SK-N-SH (cell line): ENCODE data around the gene SLC8A1. TPM values are rescaled to one million over a fixed set of nuclear protein-coding genes. Genes with fewer than 3 reads are reported as not detected.

ENCODE experiments used
- CTCF ChIA-PET: fragments of 300-600, 350-600 bp; formaldehyde crosslinking; extraction: SDS; loops from one replicate; lab custom pipeline; 2021; lab: Yijun Ruan, JAX
- POLR2A ChIA-PET: fragments of 350-600 bp; sonication (Branson Sonifier 250); formaldehyde crosslinking; extraction: SDS; loops from one replicate; lab custom pipeline; 2020; ENCODE audit warnings: antibody characterized with exemption, inconsistent platforms; lab: Yijun Ruan, JAX
- DNase-seq: peaks from one replicate; pipeline ENCODE4 v3.0.0; 2012
- H2AFZ ChIP-seq: fragments of 200-600 bp; sonication (generic); 2 replicates; pipeline ENCODE4 v1.8.1; 2016; ENCODE audit warnings: antibody characterized with exemption, mild to moderate bottlenecking, low read depth
- H3F3A ChIP-seq: fragments of 200-600 bp; sonication (generic); replicated peaks from 2 replicates; pipeline ENCODE3; 2016; ENCODE audit warnings: antibody characterized with exemption, mild to moderate bottlenecking; ENCODE audit not compliant: insufficient read depth
- H3K27ac ChIP-seq, 2 experiments: fragments of 200-500 bp in 1 of 2; fragments of 200-600 bp in 1 of 2; sonication (Bioruptor generic) in 1 of 2; sonication (generic), shearing (Covaris generic) in 1 of 2; 2 replicates each; pipeline versions ENCODE4 v1.5.1 to v1.6.1; 2014 to 2016; ENCODE audit warnings: low read depth in 2 of 2, inconsistent platforms in 1 of 2, low read length in 1 of 2, mild to moderate bottlenecking in 1 of 2, mixed read lengths in 1 of 2
- H3K27me3 ChIP-seq: fragments of 200-600 bp; sonication (generic), shearing (Covaris generic); 2 replicates; pipeline ENCODE4 v1.6.1; 2016; ENCODE audit warnings: mixed run types; ENCODE audit not compliant: insufficient read depth
- H3K36me3 ChIP-seq, 2 experiments: fragments of 200-500 bp in 1 of 2; fragments of 200-600 bp in 1 of 2; sonication (Bioruptor generic) in 1 of 2; sonication (generic) in 1 of 2; replicated peaks in 1 of 2; 2 replicates each; pipeline versions ENCODE3 to v1.5.1; 2014 to 2016; ENCODE audit warnings: low read length in 1 of 2, mild to moderate bottlenecking in 1 of 2; ENCODE audit not compliant: insufficient read depth in 2 of 2, control insufficient read depth in 1 of 2
- H3K4me1 ChIP-seq, 2 experiments: fragments of 200-500 bp in 1 of 2; fragments of 200-600 bp in 1 of 2; sonication (Bioruptor generic) in 1 of 2; sonication (generic), shearing (Covaris generic) in 1 of 2; 2 replicates each; pipeline versions ENCODE4 v1.5.1 to v1.6.1; 2014 to 2016; ENCODE audit warnings: low read depth in 1 of 2, low read length in 1 of 2, mixed run types in 1 of 2; ENCODE audit not compliant: insufficient read depth in 2 of 2, control insufficient read depth in 1 of 2
- H3K4me2 ChIP-seq: fragments of 200-600 bp; sonication (generic), shearing (Covaris generic); 2 replicates; pipeline ENCODE4 v1.6.1; 2017; ENCODE audit warnings: mixed run types
- H3K4me3 ChIP-seq, 2 experiments: fragments of 200-500 bp in 1 of 2; fragments of 200-600 bp in 1 of 2; sonication (Bioruptor generic) in 1 of 2; sonication (generic), shearing (Covaris generic) in 1 of 2; 2 replicates each; pipeline versions ENCODE4 v1.5.1 to v1.8.1; 2014 to 2016; ENCODE audit warnings: low read depth in 2 of 2, inconsistent platforms in 1 of 2, low read length in 1 of 2, mild to moderate bottlenecking in 1 of 2, mixed read lengths in 1 of 2, moderate library complexity in 1 of 2
- H3K79me2 ChIP-seq: fragments of 200-600 bp; sonication (generic); 2 replicates; pipeline ENCODE4 v1.8.1; 2017; ENCODE audit warnings: mild to moderate bottlenecking; ENCODE audit not compliant: insufficient read depth
- H3K9ac ChIP-seq: fragments of 200-600 bp; sonication (generic); 2 replicates; pipeline ENCODE4 v1.6.1; 2017; ENCODE audit warnings: mixed run types
- H3K9me2 ChIP-seq: fragments of 200-600 bp; sonication (generic); 2 replicates; pipeline ENCODE4 v1.6.1; 2017; ENCODE audit warnings: mixed run types
- H3K9me3 ChIP-seq: fragments of 200-600 bp; sonication (generic); 2 replicates; pipeline ENCODE4 v1.6.1; 2017; ENCODE audit warnings: mixed run types, mild to moderate bottlenecking, moderate library complexity
- H4K20me1 ChIP-seq: fragments of 200-600 bp; sonication (generic); 2 replicates; pipeline ENCODE4 v1.6.1; 2017; ENCODE audit warnings: mild to moderate bottlenecking, mixed run types; ENCODE audit not compliant: insufficient read depth
- CHD2 ChIP-seq: fragments of 150-350 bp; IDR thresholded peaks from 2 replicates; pipeline ENCODE4 v1.6.1; 2018; ENCODE audit warnings: low read length; ENCODE audit not compliant: partially characterized antibody
- CTCF ChIP-seq: fragments of 200-600 bp; sonication (generic); IDR thresholded peaks from 2 replicates; pipeline ENCODE4 v1.6.1; 2017; ENCODE audit warnings: antibody characterized with exemption, mild to moderate bottlenecking, moderate library complexity
- EZH2phosphoT487 ChIP-seq: fragments of 200-600 bp; sonication (generic); IDR thresholded peaks from 2 replicates; pipeline ENCODE4 v1.6.1; 2017; ENCODE audit warnings: low read depth, mixed run types, mild to moderate bottlenecking, antibody characterized with exemption, moderate library complexity, borderline replicate concordance
- FOXJ3 ChIP-seq: sonication (generic); formaldehyde crosslinking; IDR thresholded peaks from 2 replicates; pipeline ENCODE4 v1.5.1; 2020; ENCODE audit warnings: mild to moderate bottlenecking, missing genetic modification reagents
- FOXM1 ChIP-seq: IDR thresholded peaks from 2 replicates; pipeline ENCODE4 v1.4.0; 2012; ENCODE audit warnings: low read depth, mild to moderate bottlenecking
- GABPA ChIP-seq: IDR thresholded peaks from 2 replicates; pipeline ENCODE4 v1.4.0; 2012; ENCODE audit warnings: low read depth, mild to moderate bottlenecking
- JUND ChIP-seq: IDR thresholded peaks from 2 replicates; pipeline ENCODE4 v1.4.0; 2012
- MAX ChIP-seq: IDR thresholded peaks from 2 replicates; pipeline ENCODE4 v1.4.0; 2012; ENCODE audit warnings: low read depth
- MEF2A ChIP-seq: IDR thresholded peaks from 2 replicates; pipeline ENCODE4 v1.4.0; 2012; ENCODE audit warnings: low read depth, borderline replicate concordance
- MXI1 ChIP-seq: IDR thresholded peaks from 2 replicates; pipeline ENCODE4 v1.6.1; 2012; ENCODE audit warnings: mild to moderate bottlenecking, low read depth, low read length, improper control_type of control experiment
- NFIC ChIP-seq: IDR thresholded peaks from 2 replicates; pipeline ENCODE4 v1.4.0; 2012; ENCODE audit warnings: borderline replicate concordance
- RCOR1 ChIP-seq: fragments of 150-350 bp; IDR thresholded peaks from 2 replicates; pipeline ENCODE4 v1.6.1; 2017; ENCODE audit warnings: antibody characterized with exemption, low read length
- REST ChIP-seq: IDR thresholded peaks from 2 replicates; pipeline ENCODE4 v1.6.1; 2012; ENCODE audit warnings: mild to moderate bottlenecking, low read depth, low read length, moderate library complexity
- RFX5 ChIP-seq: IDR thresholded peaks from 2 replicates; pipeline ENCODE4 v1.6.1; 2012; ENCODE audit warnings: mild to moderate bottlenecking, improper control_type of control experiment, low read length
- RXRA ChIP-seq: IDR thresholded peaks from 2 replicates; pipeline ENCODE4 v1.4.0; 2012; ENCODE audit warnings: low read depth, mild to moderate bottlenecking, borderline replicate concordance
- SMC3 ChIP-seq: IDR thresholded peaks from 2 replicates; pipeline ENCODE4 v1.6.1; 2012; ENCODE audit warnings: low read depth, low read length, improper control_type of control experiment
- TAF1 ChIP-seq: IDR thresholded peaks from 2 replicates; pipeline ENCODE4 v1.6.1; 2012; ENCODE audit warnings: low read depth, mild to moderate bottlenecking, low read length, moderate library complexity, borderline replicate concordance
- TCF12 ChIP-seq: IDR thresholded peaks from 2 replicates; pipeline ENCODE4 v1.4.0; 2012
- TEAD4 ChIP-seq: IDR thresholded peaks from 2 replicates; pipeline ENCODE4 v1.4.0; 2012; ENCODE audit warnings: mild to moderate bottlenecking, borderline replicate concordance; ENCODE audit not compliant: insufficient read depth
- WGBS: methylation state at CpG from one replicate; pipeline ENCODE4 v1.1.6; 2017; ENCODE audit warnings: low lambda C conversion rate; 5-methylcytosine and 5-hydroxymethylcytosine counted together
- polyA plus RNA-seq, 3 experiments: library from polyadenylated mRNA; depleted of rRNA; stranded (reverse); fragments of >200 nt; gene quantifications; 2 replicates each; pipeline ENCODE4 v1.2.3, GENCODE V29; 2012

The SLC8A1 gene
- polyA plus RNA-seq, 1 of the 3 experiments (the other 2 are of a cell fraction): 3.2 TPM

- no peak for TF ChIP-seq FOXJ3 (CRISPR knock-in tag)
- peak; percentile 76 for TF ChIP-seq JUND
- peak; percentile 66; the same call in 1 of the 2 replicates for TF ChIP-seq NFIC
- no peak for TF ChIP-seq EZH2phosphoT487
- TF ChIP-seq GABPA: no peak
- no peak for TF ChIP-seq MEF2A
- TF ChIP-seq RFX5: no peak
- TF ChIP-seq TCF12: peak; percentile 86
- no peak; the same call in 1 of the 2 replicates for TF ChIP-seq SMC3
- 0 out of 2 replicates have a peak, but pooled peaks have one; percentile 40 for TF ChIP-seq TEAD4
- TF ChIP-seq RCOR1: no peak
- no peak for TF ChIP-seq MXI1
These were observed 108.0 kb downstream of the SLC8A1 start (continued) for GRCh38 chr2:40343902-40344301.

- 90% methylated on average over 1 of the region's 1 CpG for WGBS
- H3K9me3 ChIP-seq: no peaks in the 10 kb centered on the region
- H3K79me2 ChIP-seq: no peaks in the 10 kb centered on the region
- H2AFZ ChIP-seq: no peak overlapping the region
- H3K27me3 ChIP-seq: no peaks in the 10 kb centered on the region
- H3K4me2 ChIP-seq: no peak overlapping the region
- H3K36me3 ChIP-seq: no peaks in the 10 kb centered on the region
- no peaks in the 10 kb centered on the region for H4K20me1 ChIP-seq
- DNase-seq: no peak
- H3K4me3 ChIP-seq: no peak overlapping the region
- H3K4me1 ChIP-seq: peaks cover 0 to 22% of the 10 kb centered on the region in 2 experiments; a peak in 2 of 4 replicates
- no peaks in the 10 kb centered on the region for H3F3A ChIP-seq
- H3K9me2 ChIP-seq: no peaks in the 10 kb centered on the region
- ChIA-PET CTCF (interaction anchor here (1.1 kb wide), 1 partner anchor 9 kb away, joined by 4 read pairs; no protein-coding TSS in a partner anchor), POLR2A (no interaction called here)
- H3K9ac ChIP-seq: no peak overlapping the region
- TF ChIP-seq CTCF: no peak
- TF ChIP-seq TAF1: no peak
- no peak for TF ChIP-seq EZH2phosphoT487
- TF ChIP-seq RXRA: no peak
- no peak for TF ChIP-seq TEAD4
- TF ChIP-seq MAX: no peak
- TF ChIP-seq JUND: no peak
- no peak for TF ChIP-seq CHD2
- no peak for TF ChIP-seq FOXM1
- TF ChIP-seq REST: no peak
- H3K27ac ChIP-seq: no peak overlapping the region
These were observed 110.7 kb downstream of the SLC8A1 start for GRCh38 chr2:40341198-40341597.
